Measurements from ENCODE around the gene TSKU.
"Not testable (repeated sequence)": the region's sequence is repeated elsewhere in the genome, so short reads cannot be mapped to it uniquely, and the experiment has no call there.

TSKU gene

GRCh38 chr11:76808171-76808570 is 25.0 kb downstream of the TSKU start:
- Histone ChIP-seq H3K36me3 (ENCODE audit: insufficient read depth, low read length) (no peaks in the 10 kb centered on the region), H3K4me1 (ENCODE audit: control insufficient read depth, insufficient read depth, low read length) (peaks cover 7% of the 10 kb centered on the region), H3K9me3 (replicated peaks; ENCODE audit: low read length) (no peaks in the 10 kb centered on the region), H3K4me3 (ENCODE audit: low read length) (no peak overlapping the region), H3K27me3 (ENCODE audit: control insufficient read depth, insufficient read depth, low read length) (no peaks in the 10 kb centered on the region), H3K4me2 (ENCODE audit: low read length) (no peak overlapping the region), H3K9ac (ENCODE audit: low read depth, low read length) (no peak overlapping the region)

- Histone ChIP-seq H3K9me3 (replicated peaks; ENCODE audit: low read length) (no peaks in the 10 kb centered on the region), H3K4me2 (ENCODE audit: low read length) (no peak overlapping the region), H3K27me3 (ENCODE audit: control insufficient read depth, insufficient read depth, low read length) (no peaks in the 10 kb centered on the region), H3K4me1 (ENCODE audit: control insufficient read depth, insufficient read depth, low read length) (no peaks in the 10 kb centered on the region), H3K9ac (ENCODE audit: low read depth, low read length) (no peak overlapping the region), H3K36me3 (ENCODE audit: insufficient read depth, low read length) (no peaks in the 10 kb centered on the region), H3K4me3 (ENCODE audit: low read length) (no peak overlapping the region)
Measured at GRCh38 chr11:76808996-76809395, 25.8 kb downstream of the TSKU start.

GRCh38 chr11:76810151-76810853 is 27.1 kb downstream of the TSKU start:
- H3K4me2 ChIP-seq (ENCODE audit: low read length), result no peak overlapping the region
- H3K9me3 ChIP-seq (replicated peaks; ENCODE audit: low read length), result no peaks in the 10 kb centered on the region
- H3K27me3 ChIP-seq (ENCODE audit: control insufficient read depth, insufficient read depth, low read length), result no peaks in the 10 kb centered on the region
- H3K4me3 ChIP-seq (ENCODE audit: low read length), result no peak overlapping the region
- H3K9ac ChIP-seq (ENCODE audit: low read depth, low read length), result no peak overlapping the region
- H3K36me3 ChIP-seq (ENCODE audit: insufficient read depth, low read length), result no peaks in the 10 kb centered on the region
- H3K4me1 ChIP-seq (ENCODE audit: control insufficient read depth, insufficient read depth, low read length), result no peaks in the 10 kb centered on the region

- H3K9me3 ChIP-seq (replicated peaks; ENCODE audit: low read length), result no peaks in the 10 kb centered on the region
- H3K27me3 ChIP-seq (ENCODE audit: control insufficient read depth, insufficient read depth, low read length), result no peaks in the 10 kb centered on the region
Measured at GRCh38 chr11:76811259-76811658, 28.1 kb downstream of the TSKU start.

GRCh38 chr11:76814414-76814813 is 31.3 kb downstream of the TSKU start:
- Histone ChIP-seq H3K27me3 (ENCODE audit: control insufficient read depth, insufficient read depth, low read length) (no peaks in the 10 kb centered on the region), H3K9ac (ENCODE audit: low read depth, low read length) (no peak overlapping the region), H3K4me2 (ENCODE audit: low read length) (no peak overlapping the region), H3K9me3 (replicated peaks; ENCODE audit: low read length) (no peaks in the 10 kb centered on the region), H3K4me3 (ENCODE audit: low read length) (no peak overlapping the region), H3K36me3 (ENCODE audit: insufficient read depth, low read length) (no peaks in the 10 kb centered on the region), H3K4me1 (ENCODE audit: control insufficient read depth, insufficient read depth, low read length) (no peaks in the 10 kb centered on the region)

More at GRCh38 chr11:76811259-76811658, 28.1 kb downstream of the TSKU start:
- Histone ChIP-seq H3K36me3 (ENCODE audit: insufficient read depth, low read length) (no peaks in the 10 kb centered on the region), H3K4me1 (ENCODE audit: control insufficient read depth, insufficient read depth, low read length) (no peaks in the 10 kb centered on the region), H3K9ac (ENCODE audit: low read depth, low read length) (no peak overlapping the region), H3K4me3 (ENCODE audit: low read length) (no peak overlapping the region), H3K4me2 (ENCODE audit: low read length) (no peak overlapping the region)

GRCh38 chr11:76815678-76816077 is 32.5 kb downstream of the TSKU start:
- H3K9ac ChIP-seq (ENCODE audit: low read depth, low read length); H3K27me3 ChIP-seq (ENCODE audit: control insufficient read depth, insufficient read depth, low read length); H3K4me2 ChIP-seq (ENCODE audit: low read length); H3K4me1 ChIP-seq (ENCODE audit: control insufficient read depth, insufficient read depth, low read length); H3K4me3 ChIP-seq (ENCODE audit: low read length); H3K36me3 ChIP-seq (ENCODE audit: insufficient read depth, low read length); H3K9me3 ChIP-seq (replicated peaks; ENCODE audit: low read length): not testable (repeated sequence)

- Histone ChIP-seq H3K4me3 (ENCODE audit: low read length) (no peak overlapping the region), H3K36me3 (ENCODE audit: insufficient read depth, low read length) (no peaks in the 10 kb centered on the region), H3K4me1 (ENCODE audit: control insufficient read depth, insufficient read depth, low read length) (peaks cover 8% of the 10 kb centered on the region), H3K27me3 (ENCODE audit: control insufficient read depth, insufficient read depth, low read length) (peaks cover 3% of the 10 kb centered on the region), H3K4me2 (ENCODE audit: low read length) (no peak overlapping the region), H3K9me3 (replicated peaks; ENCODE audit: low read length) (no peaks in the 10 kb centered on the region), H3K9ac (ENCODE audit: low read depth, low read length) (no peak overlapping the region)
Measured at GRCh38 chr11:76820184-76820566, 37.0 kb downstream of the TSKU start.

- not testable (repeated sequence) for H3K9ac ChIP-seq (ENCODE audit: low read depth, low read length); H3K9me3 ChIP-seq (replicated peaks; ENCODE audit: low read length); H3K4me2 ChIP-seq (ENCODE audit: low read length); H3K27me3 ChIP-seq (ENCODE audit: control insufficient read depth, insufficient read depth, low read length); H3K4me1 ChIP-seq (ENCODE audit: control insufficient read depth, insufficient read depth, low read length); H3K4me3 ChIP-seq (ENCODE audit: low read length); H3K36me3 ChIP-seq (ENCODE audit: insufficient read depth, low read length)
Measured at GRCh38 chr11:76821396-76821795, 38.2 kb downstream of the TSKU start.

- Histone ChIP-seq H3K9ac (ENCODE audit: low read depth, low read length) (no peak overlapping the region), H3K4me3 (ENCODE audit: low read length) (no peak overlapping the region), H3K36me3 (ENCODE audit: insufficient read depth, low read length) (no peaks in the 10 kb centered on the region), H3K4me1 (ENCODE audit: control insufficient read depth, insufficient read depth, low read length) (peaks cover 8% of the 10 kb centered on the region), H3K9me3 (replicated peaks; ENCODE audit: low read length) (no peaks in the 10 kb centered on the region), H3K4me2 (ENCODE audit: low read length) (no peak overlapping the region), H3K27me3 (ENCODE audit: control insufficient read depth, insufficient read depth, low read length) (peaks cover 3% of the 10 kb centered on the region)
Measured at GRCh38 chr11:76822406-76822805, 39.2 kb downstream of the TSKU start.

GRCh38 chr11:76823481-76824028 is 40.4 kb downstream of the TSKU start:
- Histone ChIP-seq H3K27me3 (ENCODE audit: control insufficient read depth, insufficient read depth, low read length) (peaks cover 3% of the 10 kb centered on the region), H3K9ac (ENCODE audit: low read depth, low read length) (no peak overlapping the region), H3K9me3 (replicated peaks; ENCODE audit: low read length) (no peaks in the 10 kb centered on the region), H3K36me3 (ENCODE audit: insufficient read depth, low read length) (no peaks in the 10 kb centered on the region), H3K4me3 (ENCODE audit: low read length) (no peak overlapping the region), H3K4me2 (ENCODE audit: low read length) (peak overlapping the region; percentile 47), H3K4me1 (ENCODE audit: control insufficient read depth, insufficient read depth, low read length) (peaks cover 8% of the 10 kb centered on the region)

- Histone ChIP-seq H3K9ac (ENCODE audit: low read depth, low read length) (no peak overlapping the region), H3K27me3 (ENCODE audit: control insufficient read depth, insufficient read depth, low read length) (peaks cover 3% of the 10 kb centered on the region), H3K4me1 (ENCODE audit: control insufficient read depth, insufficient read depth, low read length) (peaks cover 8% of the 10 kb centered on the region), H3K4me2 (ENCODE audit: low read length) (peak overlapping the region; percentile 47), H3K36me3 (ENCODE audit: insufficient read depth, low read length) (no peaks in the 10 kb centered on the region), H3K9me3 (replicated peaks; ENCODE audit: low read length) (no peaks in the 10 kb centered on the region), H3K4me3 (ENCODE audit: low read length) (no peak overlapping the region)
Measured at GRCh38 chr11:76824083-76824939, 41.2 kb downstream of the TSKU start.
